SK-N-SH treated with all-trans-retinoic acid at 6 μM for 48 hours (cell line): Measurements from ENCODE around the gene PPP1R2.

Source experiments
- ATAC-seq: fragments of 200-7000 bp; cut with Tn5 transposase; 3 replicates; pipeline ENCODE4 v1.9.1; 2020; ENCODE audit warnings: mild to moderate bottlenecking, moderate library complexity
- ARNTL ChIP-seq: fragments of 450-650 bp; formaldehyde crosslinking; IDR thresholded peaks from 2 replicates; pipeline ENCODE4 v1.5.0; 2020; ENCODE audit warnings: low read depth, mild to moderate bottlenecking, moderate library complexity, borderline replicate concordance
- BACH2 ChIP-seq: fragments of 250-450 bp; sonication (Bioruptor Pico); IDR thresholded peaks from 2 replicates; pipeline ENCODE4 v1.9.0; 2021; ENCODE audit warnings: mild to moderate bottlenecking, borderline replicate concordance
- CSDC2 ChIP-seq: fragments of 250-450 bp; sonication (Bioruptor Pico); IDR thresholded peaks from 2 replicates; pipeline ENCODE4 v1.5.0; 2020; ENCODE audit warnings: mild to moderate bottlenecking, moderate library complexity
- GLIS3 ChIP-seq: fragments of 250-450 bp; sonication (Bioruptor Pico); IDR thresholded peaks from 2 replicates; pipeline ENCODE4 v1.5.0; 2020; ENCODE audit warnings: mild to moderate bottlenecking, moderate library complexity
- ISL1 ChIP-seq: fragments of 250-450 bp; sonication (Bioruptor Pico); IDR thresholded peaks from 2 replicates; pipeline ENCODE4 v2.1.2; 2022; ENCODE audit warnings: mild to moderate bottlenecking, moderate library complexity
- OSR1 ChIP-seq: fragments of 250-450 bp; sonication (Bioruptor Pico); IDR thresholded peaks from 2 replicates; pipeline ENCODE4 v1.8.0; 2022; ENCODE audit warnings: moderate library complexity, mild to moderate bottlenecking, inconsistent platforms
- PPARA ChIP-seq: fragments of 250-450 bp; sonication (Bioruptor Pico); IDR thresholded peaks from 2 replicates; pipeline ENCODE4 v1.5.0; 2020; ENCODE audit warnings: mild to moderate bottlenecking, borderline replicate concordance
- SNAI2 ChIP-seq: fragments of 250-450 bp; sonication (Bioruptor Pico); IDR thresholded peaks from 2 replicates; pipeline ENCODE4 v1.5.0; 2020; ENCODE audit warnings: mild to moderate bottlenecking, moderate library complexity
- TCF4 ChIP-seq: fragments of 250-450 bp; sonication (Bioruptor Pico); IDR thresholded peaks from 2 replicates; pipeline ENCODE4 v1.8.0; 2021; ENCODE audit warnings: mild to moderate bottlenecking, moderate library complexity, borderline replicate concordance
- TOX ChIP-seq: fragments of 250-450 bp; sonication (Bioruptor Pico); IDR thresholded peaks from 2 replicates; pipeline ENCODE4 v1.8.0; 2021; ENCODE audit warnings: mild to moderate bottlenecking, moderate library complexity, borderline replicate concordance
- ZFP30 ChIP-seq: fragments of 450-650 bp; formaldehyde crosslinking; IDR thresholded peaks from 2 replicates; pipeline ENCODE4 v1.5.0; 2022; ENCODE audit warnings: mild to moderate bottlenecking, moderate library complexity
- ZNF565 ChIP-seq: fragments of 450-650 bp; formaldehyde crosslinking; conservative IDR thresholded peaks from 2 replicates; pipeline ENCODE4 v1.5.0; 2020; ENCODE audit warnings: low read depth, mild to moderate bottlenecking, moderate library complexity
- ZNF70 ChIP-seq: fragments of 450-650 bp; formaldehyde crosslinking; IDR thresholded peaks from 2 replicates; pipeline ENCODE4 v1.5.0; 2020; ENCODE audit warnings: mild to moderate bottlenecking, moderate library complexity
- ZNF8 ChIP-seq: fragments of 450-650 bp; formaldehyde crosslinking; IDR thresholded peaks from 2 replicates; pipeline ENCODE4 v1.5.0; 2020; ENCODE audit warnings: mild to moderate bottlenecking, moderate library complexity
- TF ChIP-seq, protein P1 (sequence below): fragments of 250-450 bp; sonication (Bioruptor Pico); IDR thresholded peaks from 2 replicates; pipeline ENCODE4 v1.8.0; 2021; ENCODE audit warnings: low read depth, mild to moderate bottlenecking, moderate library complexity, borderline replicate concordance
- TF ChIP-seq, protein P2 (sequence below): fragments of 250-450 bp; sonication (Bioruptor Pico); IDR thresholded peaks from 2 replicates; pipeline ENCODE4 v1.8.0; 2020; ENCODE audit warnings: mild to moderate bottlenecking, moderate library complexity, borderline replicate concordance
- TF ChIP-seq, protein P3 (sequence below): fragments of 250-450 bp; sonication (Bioruptor Pico); IDR thresholded peaks from 2 replicates; pipeline ENCODE4 v1.5.1; 2020; ENCODE audit warnings: low read depth, mild to moderate bottlenecking, moderate library complexity
- TF ChIP-seq, protein P4 (sequence below): fragments of 250-450 bp; sonication (Bioruptor Pico); IDR thresholded peaks from 2 replicates; pipeline ENCODE4 v1.5.1; 2021; ENCODE audit warnings: mild to moderate bottlenecking, moderate library complexity

Gene PPP1R2

DNA sequence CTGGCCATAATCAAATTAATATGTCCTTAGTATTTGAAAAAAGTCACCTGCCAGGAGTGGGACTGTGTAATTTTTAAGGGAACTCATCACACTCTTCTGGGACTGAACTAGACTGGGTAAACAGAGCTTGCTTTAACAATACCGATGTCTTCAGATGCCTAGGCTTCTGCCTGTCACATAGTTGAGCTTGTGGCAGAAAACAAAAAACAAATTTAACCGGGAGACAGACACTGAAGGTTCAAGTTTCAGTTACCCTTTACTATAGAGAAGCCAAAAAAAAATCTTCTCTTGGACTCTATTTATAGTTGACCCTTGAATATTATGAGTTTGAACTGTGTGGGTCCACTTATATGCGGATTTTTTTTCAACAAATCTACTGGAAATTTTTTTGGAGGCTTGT, 10.8 kb downstream of the PPP1R2 start:
- TF ChIP-seq, protein P1, sequence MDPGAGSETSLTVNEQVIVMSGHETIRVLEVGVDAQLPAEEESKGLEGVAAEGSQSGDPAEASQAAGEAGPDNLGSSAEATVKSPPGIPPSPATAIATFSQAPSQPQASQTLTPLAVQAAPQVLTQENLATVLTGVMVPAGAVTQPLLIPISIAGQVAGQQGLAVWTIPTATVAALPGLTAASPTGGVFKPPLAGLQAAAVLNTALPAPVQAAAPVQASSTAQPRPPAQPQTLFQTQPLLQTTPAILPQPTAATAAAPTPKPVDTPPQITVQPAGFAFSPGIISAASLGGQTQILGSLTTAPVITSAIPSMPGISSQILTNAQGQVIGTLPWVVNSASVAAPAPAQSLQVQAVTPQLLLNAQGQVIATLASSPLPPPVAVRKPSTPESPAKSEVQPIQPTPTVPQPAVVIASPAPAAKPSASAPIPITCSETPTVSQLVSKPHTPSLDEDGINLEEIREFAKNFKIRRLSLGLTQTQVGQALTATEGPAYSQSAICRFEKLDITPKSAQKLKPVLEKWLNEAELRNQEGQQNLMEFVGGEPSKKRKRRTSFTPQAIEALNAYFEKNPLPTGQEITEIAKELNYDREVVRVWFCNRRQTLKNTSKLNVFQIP (CRISPR knock-in tag): no peak
- TF ChIP-seq ZNF565 (no peak), BACH2 (CRISPR knock-in tag) (no peak), CSDC2 (CRISPR knock-in tag) (no peak)
- TF ChIP-seq, protein P2, sequence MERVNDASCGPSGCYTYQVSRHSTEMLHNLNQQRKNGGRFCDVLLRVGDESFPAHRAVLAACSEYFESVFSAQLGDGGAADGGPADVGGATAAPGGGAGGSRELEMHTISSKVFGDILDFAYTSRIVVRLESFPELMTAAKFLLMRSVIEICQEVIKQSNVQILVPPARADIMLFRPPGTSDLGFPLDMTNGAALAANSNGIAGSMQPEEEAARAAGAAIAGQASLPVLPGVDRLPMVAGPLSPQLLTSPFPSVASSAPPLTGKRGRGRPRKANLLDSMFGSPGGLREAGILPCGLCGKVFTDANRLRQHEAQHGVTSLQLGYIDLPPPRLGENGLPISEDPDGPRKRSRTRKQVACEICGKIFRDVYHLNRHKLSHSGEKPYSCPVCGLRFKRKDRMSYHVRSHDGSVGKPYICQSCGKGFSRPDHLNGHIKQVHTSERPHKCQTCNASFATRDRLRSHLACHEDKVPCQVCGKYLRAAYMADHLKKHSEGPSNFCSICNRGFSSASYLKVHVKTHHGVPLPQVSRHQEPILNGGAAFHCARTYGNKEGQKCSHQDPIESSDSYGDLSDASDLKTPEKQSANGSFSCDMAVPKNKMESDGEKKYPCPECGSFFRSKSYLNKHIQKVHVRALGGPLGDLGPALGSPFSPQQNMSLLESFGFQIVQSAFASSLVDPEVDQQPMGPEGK (CRISPR knock-in tag): no peak
- TF ChIP-seq, protein P3, sequence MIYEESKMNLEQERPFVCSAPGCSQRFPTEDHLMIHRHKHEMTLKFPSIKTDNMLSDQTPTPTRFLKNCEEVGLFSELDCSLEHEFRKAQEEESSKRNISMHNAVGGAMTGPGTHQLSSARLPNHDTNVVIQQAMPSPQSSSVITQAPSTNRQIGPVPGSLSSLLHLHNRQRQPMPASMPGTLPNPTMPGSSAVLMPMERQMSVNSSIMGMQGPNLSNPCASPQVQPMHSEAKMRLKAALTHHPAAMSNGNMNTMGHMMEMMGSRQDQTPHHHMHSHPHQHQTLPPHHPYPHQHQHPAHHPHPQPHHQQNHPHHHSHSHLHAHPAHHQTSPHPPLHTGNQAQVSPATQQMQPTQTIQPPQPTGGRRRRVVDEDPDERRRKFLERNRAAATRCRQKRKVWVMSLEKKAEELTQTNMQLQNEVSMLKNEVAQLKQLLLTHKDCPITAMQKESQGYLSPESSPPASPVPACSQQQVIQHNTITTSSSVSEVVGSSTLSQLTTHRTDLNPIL (CRISPR knock-in tag): no peak
- ATAC-seq: no peak

DNA sequence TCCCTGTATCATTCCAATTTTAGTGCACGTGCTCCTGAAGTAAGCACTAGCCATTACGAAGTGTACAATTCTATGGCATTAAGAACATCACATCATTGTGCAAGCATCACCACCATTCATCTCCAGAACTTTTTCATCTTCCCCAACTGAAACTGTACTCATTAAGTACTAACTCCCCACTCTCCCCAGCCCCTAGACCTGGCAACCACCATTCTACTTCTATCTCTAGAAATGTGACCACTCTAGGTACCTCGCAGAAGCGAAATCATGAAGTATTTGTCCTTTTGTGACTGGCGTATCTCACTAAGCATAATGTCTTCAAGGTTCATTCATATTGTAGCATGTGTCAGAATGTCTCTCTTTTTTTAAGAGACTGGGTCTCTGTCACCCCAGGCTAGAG, 11.4 kb downstream of the PPP1R2 start:
- TF ChIP-seq, protein P1 (CRISPR knock-in tag): no peak
- no peak for TF ChIP-seq OSR1 (CRISPR knock-in tag)
- no peak for TF ChIP-seq BACH2 (CRISPR knock-in tag)
- no peak for TF ChIP-seq TOX
- no peak for TF ChIP-seq ZFP30 (CRISPR knock-in tag)
- TF ChIP-seq PPARA (CRISPR knock-in tag): no peak
- TF ChIP-seq, protein P2 (CRISPR knock-in tag): no peak
- TF ChIP-seq ZNF70 (CRISPR knock-in tag): no peak
- TF ChIP-seq ZNF565: no peak
- no peak for TF ChIP-seq ISL1 (CRISPR knock-in tag)
- TF ChIP-seq, protein P3 (CRISPR knock-in tag): no peak
- no peak for TF ChIP-seq SNAI2 (CRISPR knock-in tag)
- no peak for TF ChIP-seq ZNF8
- TF ChIP-seq, protein P4, sequence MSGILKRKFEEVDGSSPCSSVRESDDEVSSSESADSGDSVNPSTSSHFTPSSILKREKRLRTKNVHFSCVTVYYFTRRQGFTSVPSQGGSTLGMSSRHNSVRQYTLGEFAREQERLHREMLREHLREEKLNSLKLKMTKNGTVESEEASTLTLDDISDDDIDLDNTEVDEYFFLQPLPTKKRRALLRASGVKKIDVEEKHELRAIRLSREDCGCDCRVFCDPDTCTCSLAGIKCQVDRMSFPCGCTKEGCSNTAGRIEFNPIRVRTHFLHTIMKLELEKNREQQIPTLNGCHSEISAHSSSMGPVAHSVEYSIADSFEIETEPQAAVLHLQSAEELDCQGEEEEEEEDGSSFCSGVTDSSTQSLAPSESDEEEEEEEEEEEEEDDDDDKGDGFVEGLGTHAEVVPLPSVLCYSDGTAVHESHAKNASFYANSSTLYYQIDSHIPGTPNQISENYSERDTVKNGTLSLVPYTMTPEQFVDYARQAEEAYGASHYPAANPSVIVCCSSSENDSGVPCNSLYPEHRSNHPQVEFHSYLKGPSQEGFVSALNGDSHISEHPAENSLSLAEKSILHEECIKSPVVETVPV (CRISPR knock-in tag): no peak
- no peak for TF ChIP-seq TCF4 (CRISPR knock-in tag)
- TF ChIP-seq ARNTL: no peak
- no peak for TF ChIP-seq GLIS3 (CRISPR knock-in tag)

DNA sequence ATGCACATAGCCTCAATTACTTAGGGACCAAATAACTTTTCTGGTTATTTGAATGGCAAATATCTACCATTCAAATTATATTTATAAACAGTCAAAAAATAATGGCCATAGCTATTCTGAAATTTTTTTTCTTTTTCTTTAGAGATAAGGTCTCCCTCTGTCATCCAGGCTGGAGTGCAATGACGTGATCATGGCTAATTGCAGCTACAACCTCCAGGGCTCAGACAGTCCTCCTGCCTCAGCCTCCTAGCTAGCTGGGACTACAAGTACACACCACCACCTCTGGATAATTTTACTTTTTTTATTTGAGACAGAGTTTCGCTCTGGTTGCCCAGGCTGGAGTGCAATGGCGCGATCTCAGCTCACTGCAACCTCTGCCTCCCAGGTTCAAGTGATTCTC, 16.6 kb downstream of the PPP1R2 start:
- ATAC-seq: no peak
- no peak for TF ChIP-seq CSDC2 (CRISPR knock-in tag)
- TF ChIP-seq PPARA (CRISPR knock-in tag): no peak
- TF ChIP-seq, protein P2 (CRISPR knock-in tag): no peak
- no peak for TF ChIP-seq GLIS3 (CRISPR knock-in tag)

More for the DNA sequence above, 11.4 kb downstream of the PPP1R2 start:
- no peak for ATAC-seq
